Mesendoderm (in vitro differentiated cells): Measurements from ENCODE around the gene ENOPH1.
"Not testable (repeated sequence)": the region's sequence is repeated elsewhere in the genome, so short reads cannot be mapped to it uniquely, and the experiment has no call there.

Experiments
- DNase-seq: peaks from one replicate; pipeline ENCODE4 v3.0.0; 2013
- H2AK5ac ChIP-seq: 2 replicates; pipeline ENCODE4 v1.6.1; 2013; ENCODE audit warnings: low read length, inconsistent platforms
- H2BK120ac ChIP-seq: 2 replicates; pipeline ENCODE4 v1.6.1; 2013; ENCODE audit warnings: low read depth, mild to moderate bottlenecking, low read length, moderate library complexity, mixed read lengths
- H2BK15ac ChIP-seq: replicated peaks from 2 replicates; pipeline ENCODE4 v1.6.1; 2013; ENCODE audit warnings: low read depth, mild to moderate bottlenecking, moderate library complexity
- H2BK5ac ChIP-seq: 2 replicates; pipeline ENCODE4 v1.6.1; 2013; ENCODE audit warnings: low read length, inconsistent platforms
- H3K18ac ChIP-seq: 2 replicates; pipeline ENCODE4 v1.6.1; 2013; ENCODE audit warnings: mild to moderate bottlenecking, low read length, mixed read lengths
- H3K23ac ChIP-seq: one replicate; pipeline ENCODE4 v1.6.1; 2013; ENCODE audit warnings: low read length
- H3K27ac ChIP-seq: 2 replicates; pipeline ENCODE4 v1.5.1; 2013; ENCODE audit warnings: low read depth, mild to moderate bottlenecking, inconsistent platforms, low read length, moderate library complexity
- H3K27me3 ChIP-seq: 2 replicates; pipeline ENCODE4 v1.6.1; 2013; ENCODE audit warnings: low read length, control low read depth, mild to moderate bottlenecking, inconsistent platforms; ENCODE audit not compliant: insufficient read depth, poor library complexity
- H3K36me3 ChIP-seq: 2 replicates; pipeline ENCODE4 v1.6.1; 2013; ENCODE audit warnings: low read length, inconsistent platforms; ENCODE audit not compliant: control insufficient read depth, insufficient read depth
- H3K4ac ChIP-seq: one replicate; pipeline ENCODE4 v1.6.1; 2013; ENCODE audit warnings: low read depth, mild to moderate bottlenecking, low read length, moderate library complexity
- H3K4me1 ChIP-seq: 2 replicates; pipeline ENCODE4 v1.6.1; 2013; ENCODE audit warnings: low read depth, low read length, inconsistent platforms; ENCODE audit not compliant: control insufficient read depth
- H3K4me2 ChIP-seq: 2 replicates; pipeline ENCODE4 v1.6.1; 2013; ENCODE audit warnings: low read length
- H3K4me3 ChIP-seq: 2 replicates; pipeline ENCODE4 v1.5.1; 2013; ENCODE audit warnings: mild to moderate bottlenecking, low read length
- H3K56ac ChIP-seq: one replicate; pipeline ENCODE4 v1.6.1; 2013; ENCODE audit warnings: low read length
- H3K79me1 ChIP-seq: 2 replicates; pipeline ENCODE4 v1.6.1; 2013; ENCODE audit warnings: low read length, inconsistent platforms
- H3K79me2 ChIP-seq: 2 replicates; pipeline ENCODE4 v1.6.1; 2013; ENCODE audit warnings: mild to moderate bottlenecking, low read length; ENCODE audit not compliant: control insufficient read depth, insufficient read depth
- H3K9ac ChIP-seq: 2 replicates; pipeline ENCODE4 v1.6.1; 2013; ENCODE audit warnings: low read length, inconsistent platforms
- H4K5ac ChIP-seq: one replicate; pipeline ENCODE4 v1.6.1; 2013; ENCODE audit warnings: low read length
- H4K8ac ChIP-seq: one replicate; pipeline ENCODE4 v1.6.1; 2013; ENCODE audit warnings: low read depth, mild to moderate bottlenecking, control low read depth, low read length, moderate library complexity
- WGBS: extraction: QIAGEN DNeasy Blood & Tissue Kit; methylation state at CpG from one replicate; pipeline ENCODE4 v1.1.7; 2013; ENCODE audit warnings: low lambda C conversion rate, missing lambda C conversion rate; ENCODE audit not compliant: insufficient coverage; ENCODE audit errors: extremely low coverage; 5-methylcytosine and 5-hydroxymethylcytosine counted together

The ENOPH1 gene

GRCh38 chr4:82386312-82386711 is 44.1 kb upstream of the ENOPH1 start:
- H2AK5ac ChIP-seq, H3K56ac ChIP-seq, H3K36me3 ChIP-seq, H2BK15ac ChIP-seq, H3K4me2 ChIP-seq, H3K4me1 ChIP-seq, H3K4ac ChIP-seq, H3K18ac ChIP-seq, H2BK5ac ChIP-seq, H3K23ac ChIP-seq, H3K9ac ChIP-seq, H3K79me1 ChIP-seq, H2BK120ac ChIP-seq, H3K27me3 ChIP-seq, H4K8ac ChIP-seq, H3K79me2 ChIP-seq, H3K4me3 ChIP-seq, H4K5ac ChIP-seq, H3K27ac ChIP-seq, DNase-seq: not testable (repeated sequence)
- WGBS: no CpG with 5 or more reads among the region's 8 CpGs

DNA sequence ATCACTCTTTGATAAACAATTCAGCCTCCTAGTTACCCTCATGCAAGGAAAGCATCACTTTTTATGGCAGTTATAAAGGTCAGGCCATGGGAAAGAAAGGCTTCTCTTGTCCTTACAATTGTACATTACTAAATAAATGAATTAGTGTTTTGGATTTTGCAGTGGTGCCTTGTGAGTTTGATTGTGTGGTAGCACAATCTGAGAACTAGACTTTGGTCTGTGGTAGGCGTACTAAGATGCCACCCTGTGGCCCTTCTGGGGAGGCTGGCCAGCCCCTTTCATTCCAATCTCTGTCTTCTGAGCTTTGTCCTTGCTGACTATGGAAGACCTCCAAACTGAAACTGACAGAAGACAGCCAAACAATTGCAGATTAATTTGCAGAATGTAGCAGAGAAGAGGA is 42.0 kb upstream of the ENOPH1 start:
- H3K79me2 ChIP-seq: no peaks in the 10 kb centered on the region
- no peak overlapping the region for H3K18ac ChIP-seq
- H2BK5ac ChIP-seq: no peak overlapping the region
- H3K36me3 ChIP-seq: no peaks in the 10 kb centered on the region
- DNase-seq: no peak
- no CpG with 5 or more reads among the region's 1 CpG for WGBS
- no peak overlapping the region for H3K56ac ChIP-seq
- H3K9ac ChIP-seq: no peak overlapping the region
- H3K79me1 ChIP-seq: no peaks in the 10 kb centered on the region
- no peak overlapping the region for H4K5ac ChIP-seq
- H3K23ac ChIP-seq: no peak overlapping the region
- H3K27me3 ChIP-seq: no peaks in the 10 kb centered on the region
- H4K8ac ChIP-seq: no peak overlapping the region
- no peak overlapping the region for H3K27ac ChIP-seq
- no peak overlapping the region for H3K4me2 ChIP-seq
- H3K4me1 ChIP-seq: no peaks in the 10 kb centered on the region
- no peak overlapping the region for H3K4ac ChIP-seq
- H2AK5ac ChIP-seq: no peak overlapping the region
- H3K4me3 ChIP-seq: no peak overlapping the region
- no peak overlapping the region for H2BK120ac ChIP-seq
- H2BK15ac ChIP-seq: no peak overlapping the region

DNA sequence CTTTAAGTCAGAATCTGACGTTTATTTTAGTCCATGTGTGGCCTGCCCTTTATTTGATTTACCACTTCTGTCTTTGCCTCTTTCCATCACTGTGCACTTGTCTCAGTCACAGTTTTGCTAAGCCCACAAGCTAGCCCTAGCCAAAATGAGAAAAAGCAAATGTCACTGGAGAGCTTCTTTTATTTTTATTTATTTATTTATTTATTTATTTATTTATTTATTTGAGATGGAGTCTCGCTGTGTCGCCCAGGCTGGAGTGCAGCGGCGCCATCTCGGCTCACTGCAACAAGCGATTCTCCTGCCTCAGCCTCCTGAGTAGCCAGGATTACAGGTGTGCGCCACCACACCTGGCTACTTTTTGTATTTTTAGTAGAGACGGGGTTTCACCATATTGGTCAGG is 40.3 kb upstream of the ENOPH1 start:
- not testable (repeated sequence) for DNase-seq, H3K4ac ChIP-seq, H3K9ac ChIP-seq, H3K79me1 ChIP-seq, H3K4me2 ChIP-seq, H3K79me2 ChIP-seq, H3K56ac ChIP-seq, H3K27me3 ChIP-seq, H4K8ac ChIP-seq, H3K18ac ChIP-seq, H2BK15ac ChIP-seq, H3K23ac ChIP-seq, H2AK5ac ChIP-seq, H3K4me3 ChIP-seq, H4K5ac ChIP-seq, H3K4me1 ChIP-seq, H3K27ac ChIP-seq, H2BK5ac ChIP-seq, H3K36me3 ChIP-seq, H2BK120ac ChIP-seq
- no CpG with 5 or more reads among the region's 9 CpGs for WGBS

DNA sequence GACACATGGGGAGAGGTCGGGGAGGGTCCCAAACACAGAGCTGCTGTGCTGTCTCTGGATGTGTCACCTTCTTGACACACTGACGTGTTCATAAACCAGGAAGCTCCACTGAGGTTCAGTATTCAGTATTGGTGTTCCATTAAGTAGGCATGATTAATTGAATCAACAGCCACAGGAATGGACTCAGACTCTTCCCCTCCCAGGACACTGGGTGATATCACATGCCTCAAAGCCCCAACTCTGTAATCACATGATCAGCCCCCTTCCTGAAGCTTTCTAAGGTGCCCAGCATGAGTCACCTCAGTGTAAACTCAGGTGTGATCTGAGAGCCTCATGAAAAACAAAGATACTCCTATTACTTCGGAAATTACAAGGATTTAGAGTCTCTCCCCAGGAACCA is 35.5 kb upstream of the ENOPH1 start:
- no peak overlapping the region for H2BK120ac ChIP-seq
- H3K4me2 ChIP-seq: no peak overlapping the region
- no peaks in the 10 kb centered on the region for H3K4me1 ChIP-seq
- H2AK5ac ChIP-seq: no peak overlapping the region
- H2BK15ac ChIP-seq: no peak overlapping the region
- H3K4ac ChIP-seq: no peak overlapping the region
- peak; percentile 27 for DNase-seq
- no peaks in the 10 kb centered on the region for H3K79me1 ChIP-seq
- H3K23ac ChIP-seq: no peak overlapping the region
- no peaks in the 10 kb centered on the region for H3K27me3 ChIP-seq
- H3K4me3 ChIP-seq: no peak overlapping the region
- no peaks in the 10 kb centered on the region for H3K79me2 ChIP-seq
- H3K36me3 ChIP-seq: no peaks in the 10 kb centered on the region
- H3K9ac ChIP-seq: no peak overlapping the region
- H3K27ac ChIP-seq: no peak overlapping the region
- no peak overlapping the region for H3K18ac ChIP-seq
- no peak overlapping the region for H4K8ac ChIP-seq
- no CpG with 5 or more reads among the region's 3 CpGs for WGBS
- H3K56ac ChIP-seq: no peak overlapping the region
- no peak overlapping the region for H4K5ac ChIP-seq
- no peak overlapping the region for H2BK5ac ChIP-seq

- H3K4me2 ChIP-seq: no peak overlapping the region
- no peaks in the 10 kb centered on the region for H3K4me1 ChIP-seq
- no peak overlapping the region for H2BK5ac ChIP-seq
- no peaks in the 10 kb centered on the region for H3K79me2 ChIP-seq
- no peak overlapping the region for H3K23ac ChIP-seq
- no peak for DNase-seq
- H3K27ac ChIP-seq: no peak overlapping the region
- no peaks in the 10 kb centered on the region for H3K79me1 ChIP-seq
- no peak overlapping the region for H2BK120ac ChIP-seq
- no peak overlapping the region for H2AK5ac ChIP-seq
- no peak overlapping the region for H2BK15ac ChIP-seq
- no peaks in the 10 kb centered on the region for H3K36me3 ChIP-seq
- no peak overlapping the region for H4K8ac ChIP-seq
- no CpG with 5 or more reads among the region's 3 CpGs for WGBS
- no peak overlapping the region for H3K4ac ChIP-seq
- no peak overlapping the region for H3K9ac ChIP-seq
- no peaks in the 10 kb centered on the region for H3K27me3 ChIP-seq
- H4K5ac ChIP-seq: no peak overlapping the region
- no peak overlapping the region for H3K4me3 ChIP-seq
- no peak overlapping the region for H3K56ac ChIP-seq
- H3K18ac ChIP-seq: no peak overlapping the region
Observed at GRCh38 chr4:82397527-82397926, 32.9 kb upstream of the ENOPH1 start.

DNA sequence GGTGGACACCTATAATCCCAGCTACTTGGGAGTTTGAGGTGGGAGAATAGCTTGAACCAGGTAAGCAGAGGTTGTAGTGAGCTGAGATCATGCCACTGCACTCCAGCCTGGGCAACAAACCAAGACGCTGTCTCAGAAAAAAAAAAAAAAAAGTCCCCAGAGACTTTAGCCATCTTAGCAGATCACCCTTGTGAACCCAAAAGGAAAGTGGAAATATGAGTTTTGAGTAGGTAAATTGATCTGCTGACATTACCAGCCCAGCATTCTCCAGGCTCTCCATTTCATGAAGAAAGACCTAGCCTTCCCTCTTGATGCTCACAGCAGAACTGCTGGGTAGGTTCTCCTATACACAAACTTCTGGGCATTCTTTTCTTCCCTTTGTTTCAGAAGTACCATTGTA is 32.1 kb upstream of the ENOPH1 start:
- no peak for DNase-seq
- H4K8ac ChIP-seq: no peak overlapping the region
- H3K27me3 ChIP-seq: no peaks in the 10 kb centered on the region
- no peaks in the 10 kb centered on the region for H3K79me2 ChIP-seq
- H3K9ac ChIP-seq: no peak overlapping the region
- H3K4ac ChIP-seq: no peak overlapping the region
- H3K4me3 ChIP-seq: no peak overlapping the region
- H2BK15ac ChIP-seq: no peak overlapping the region
- no peak overlapping the region for H2AK5ac ChIP-seq
- no peaks in the 10 kb centered on the region for H3K36me3 ChIP-seq
- H3K79me1 ChIP-seq: no peaks in the 10 kb centered on the region
- H3K56ac ChIP-seq: no peak overlapping the region
- no peak overlapping the region for H2BK5ac ChIP-seq
- no peak overlapping the region for H4K5ac ChIP-seq
- no peak overlapping the region for H3K4me2 ChIP-seq
- no peaks in the 10 kb centered on the region for H3K4me1 ChIP-seq
- H3K27ac ChIP-seq: no peak overlapping the region
- WGBS: no CpG with 5 or more reads among the region's 1 CpG
- no peak overlapping the region for H3K18ac ChIP-seq
- H3K23ac ChIP-seq: no peak overlapping the region
- no peak overlapping the region for H2BK120ac ChIP-seq
